Mononuclear cell (primary cell): ENCODE results near the gene TTC17. TPM values are rescaled to one million over a fixed set of nuclear protein-coding genes. Genes with fewer than 3 reads are reported as not detected.
"Not testable (repeated sequence)": the region's sequence is repeated elsewhere in the genome, so short reads cannot be mapped to it uniquely, and the experiment has no call there.

Experiments
- H3K27me3 ChIP-seq: 2 replicates; pipeline ENCODE4 v1.6.0; 2011; ENCODE audit warnings: low read length, control low read depth; ENCODE audit not compliant: insufficient read depth
- H3K4me1 ChIP-seq: 2 replicates; pipeline ENCODE4 v1.5.1; 2011; ENCODE audit warnings: mild to moderate bottlenecking, low read length, control low read depth; ENCODE audit not compliant: insufficient read depth
- H3K4me3 ChIP-seq: 2 replicates; pipeline ENCODE4 v1.5.1; 2011; ENCODE audit warnings: mild to moderate bottlenecking, low read length, moderate library complexity
- H3K9me3 ChIP-seq: 2 replicates; pipeline ENCODE4 v1.5.1; 2011; ENCODE audit warnings: low read depth, mild to moderate bottlenecking, control low read depth, low read length
- total RNA-seq: library from RNA; depleted of rRNA; stranded (reverse); fragments of >200 nt; gene quantifications from one replicate; pipeline ENCODE4 v1.2.3, GENCODE V29; 2012

The TTC17 gene
- total RNA-seq, 1 donor: 123 TPM

- Histone ChIP-seq H3K9me3 (peaks cover 34% of the 10 kb centered on the region), H3K4me3 (no peak overlapping the region), H3K27me3 (no peaks in the 10 kb centered on the region), H3K4me1 (no peaks in the 10 kb centered on the region)
Measured at GRCh38 chr11:43467958-43468357, 109.2 kb downstream of the TTC17 start.

- H3K4me3 ChIP-seq, H3K27me3 ChIP-seq, H3K4me1 ChIP-seq: not testable (repeated sequence)
- peaks cover 15% of the 10 kb centered on the region for H3K9me3 ChIP-seq
Measured at GRCh38 chr11:43477491-43477890, 118.8 kb downstream of the TTC17 start.

GRCh38 chr11:43486141-43486540, 127.4 kb downstream of the TTC17 start:
- Histone ChIP-seq H3K4me3 (no peak overlapping the region), H3K9me3 (peaks cover 4% of the 10 kb centered on the region), H3K4me1 (no peaks in the 10 kb centered on the region), H3K27me3 (no peaks in the 10 kb centered on the region)

GRCh38 chr11:43489869-43490465, 131.2 kb downstream of the TTC17 start:
- H3K4me3 ChIP-seq: no peak overlapping the region

GRCh38 chr11:43492701-43493100, 134.0 kb downstream of the TTC17 start:
- Histone ChIP-seq H3K9me3 (no peaks in the 10 kb centered on the region), H3K27me3 (no peaks in the 10 kb centered on the region), H3K4me1 (no peaks in the 10 kb centered on the region), H3K4me3 (no peak overlapping the region)

More at GRCh38 chr11:43489869-43490465, 131.2 kb downstream of the TTC17 start:
- no peaks in the 10 kb centered on the region for H3K4me1 ChIP-seq
- no peaks in the 10 kb centered on the region for H3K27me3 ChIP-seq
- H3K9me3 ChIP-seq: no peaks in the 10 kb centered on the region

- Histone ChIP-seq H3K27me3 (no peaks in the 10 kb centered on the region), H3K9me3 (no peaks in the 10 kb centered on the region), H3K4me1 (no peaks in the 10 kb centered on the region), H3K4me3 (no peak overlapping the region)
Measured at GRCh38 chr11:43493431-43493830, 134.7 kb downstream of the TTC17 start.

GRCh38 chr11:43497144-43497543, 138.4 kb downstream of the TTC17 start:
- Histone ChIP-seq H3K27me3 (no peaks in the 10 kb centered on the region), H3K4me3 (no peak overlapping the region), H3K9me3 (no peaks in the 10 kb centered on the region), H3K4me1 (no peaks in the 10 kb centered on the region)

GRCh38 chr11:43498561-43498960, 139.8 kb downstream of the TTC17 start:
- H3K4me3 ChIP-seq: no peak overlapping the region
- no peaks in the 10 kb centered on the region for H3K4me1 ChIP-seq
- H3K27me3 ChIP-seq: no peaks in the 10 kb centered on the region
- H3K9me3 ChIP-seq: no peaks in the 10 kb centered on the region

- Histone ChIP-seq H3K9me3 (no peaks in the 10 kb centered on the region), H3K4me3 (no peak overlapping the region), H3K4me1 (peaks cover 5% of the 10 kb centered on the region), H3K27me3 (no peaks in the 10 kb centered on the region)
Measured at GRCh38 chr11:43503417-43503816, 144.7 kb downstream of the TTC17 start.

- H3K27me3 ChIP-seq: no peaks in the 10 kb centered on the region
- no peaks in the 10 kb centered on the region for H3K9me3 ChIP-seq
- H3K4me1 ChIP-seq: peaks cover 11% of the 10 kb centered on the region
- H3K4me3 ChIP-seq: no peak overlapping the region
Measured at GRCh38 chr11:43504316-43504950, 145.7 kb downstream of the TTC17 start.

GRCh38 chr11:43505171-43505570, 146.5 kb downstream of the TTC17 start:
- Histone ChIP-seq H3K4me1 (peaks cover 11% of the 10 kb centered on the region), H3K9me3 (no peaks in the 10 kb centered on the region), H3K27me3 (no peaks in the 10 kb centered on the region), H3K4me3 (no peak overlapping the region)

- no peak overlapping the region for H3K4me3 ChIP-seq
- H3K9me3 ChIP-seq: no peaks in the 10 kb centered on the region
- H3K4me1 ChIP-seq: peaks cover 11% of the 10 kb centered on the region
Measured at GRCh38 chr11:43507171-43507570, 148.5 kb downstream of the TTC17 start.

GRCh38 chr11:43508511-43508918, 149.8 kb downstream of the TTC17 start:
- Histone ChIP-seq H3K27me3 (no peaks in the 10 kb centered on the region), H3K9me3 (no peaks in the 10 kb centered on the region), H3K4me1 (peaks cover 11% of the 10 kb centered on the region), H3K4me3 (no peak overlapping the region)

More at GRCh38 chr11:43507171-43507570, 148.5 kb downstream of the TTC17 start:
- no peaks in the 10 kb centered on the region for H3K27me3 ChIP-seq

GRCh38 chr11:43511959-43512358, 153.2 kb downstream of the TTC17 start:
- H3K9me3 ChIP-seq: no peaks in the 10 kb centered on the region
- peaks cover 11% of the 10 kb centered on the region for H3K4me1 ChIP-seq
- no peaks in the 10 kb centered on the region for H3K27me3 ChIP-seq
- H3K4me3 ChIP-seq: no peak overlapping the region

- no peak overlapping the region for H3K4me3 ChIP-seq
- no peaks in the 10 kb centered on the region for H3K9me3 ChIP-seq
- no peaks in the 10 kb centered on the region for H3K4me1 ChIP-seq
- H3K27me3 ChIP-seq: no peaks in the 10 kb centered on the region
Measured at GRCh38 chr11:43515090-43515489, 156.4 kb downstream of the TTC17 start.

GRCh38 chr11:43516316-43516850, 157.7 kb downstream of the TTC17 start:
- Histone ChIP-seq H3K4me1 (no peaks in the 10 kb centered on the region), H3K4me3 (no peak overlapping the region), H3K9me3 (no peaks in the 10 kb centered on the region), H3K27me3 (no peaks in the 10 kb centered on the region)
